ENCODE results near the gene KATNIP. TPM values are rescaled to one million over a fixed set of nuclear protein-coding genes. Genes with fewer than 3 reads are reported as not detected.

The KATNIP gene
- total RNA-seq, 1 experiment from 2014 or later, result 21.5 TPM

DNA sequence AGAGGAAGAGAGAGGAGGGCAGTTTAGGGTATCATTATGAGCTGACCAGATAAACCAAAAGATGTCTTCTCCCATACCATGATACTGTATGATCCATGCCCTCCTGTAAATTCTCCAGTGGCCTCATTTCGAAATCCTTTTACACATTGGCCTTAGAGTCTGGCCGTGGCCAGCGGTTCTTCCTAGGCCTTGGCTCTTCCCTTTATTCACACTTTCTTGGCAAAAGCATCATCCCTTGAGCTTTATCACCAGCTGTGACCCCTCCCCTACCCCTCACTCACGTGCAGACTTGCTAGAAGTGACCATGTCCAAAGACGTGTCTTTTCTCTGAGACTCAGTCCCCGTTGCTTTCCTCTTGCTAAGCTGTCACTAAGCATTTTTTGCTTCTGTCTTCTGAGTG is 22.8 kb downstream of the KATNIP start:
- H3K27ac Mint-ChIP-seq (ENCODE audit: unreplicated experiment), result no peak overlapping the region
- no TSS peak for BruUV-seq (replicated peaks)
- H3K27me3 Mint-ChIP-seq (ENCODE audit: insufficient read depth, unreplicated experiment), result no peaks in the 10 kb centered on the region
- H3K9me3 ChIP-seq, result no peaks in the 10 kb centered on the region
- TF ChIP-seq, protein P1, sequence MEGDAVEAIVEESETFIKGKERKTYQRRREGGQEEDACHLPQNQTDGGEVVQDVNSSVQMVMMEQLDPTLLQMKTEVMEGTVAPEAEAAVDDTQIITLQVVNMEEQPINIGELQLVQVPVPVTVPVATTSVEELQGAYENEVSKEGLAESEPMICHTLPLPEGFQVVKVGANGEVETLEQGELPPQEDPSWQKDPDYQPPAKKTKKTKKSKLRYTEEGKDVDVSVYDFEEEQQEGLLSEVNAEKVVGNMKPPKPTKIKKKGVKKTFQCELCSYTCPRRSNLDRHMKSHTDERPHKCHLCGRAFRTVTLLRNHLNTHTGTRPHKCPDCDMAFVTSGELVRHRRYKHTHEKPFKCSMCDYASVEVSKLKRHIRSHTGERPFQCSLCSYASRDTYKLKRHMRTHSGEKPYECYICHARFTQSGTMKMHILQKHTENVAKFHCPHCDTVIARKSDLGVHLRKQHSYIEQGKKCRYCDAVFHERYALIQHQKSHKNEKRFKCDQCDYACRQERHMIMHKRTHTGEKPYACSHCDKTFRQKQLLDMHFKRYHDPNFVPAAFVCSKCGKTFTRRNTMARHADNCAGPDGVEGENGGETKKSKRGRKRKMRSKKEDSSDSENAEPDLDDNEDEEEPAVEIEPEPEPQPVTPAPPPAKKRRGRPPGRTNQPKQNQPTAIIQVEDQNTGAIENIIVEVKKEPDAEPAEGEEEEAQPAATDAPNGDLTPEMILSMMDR (IDR thresholded peaks at IDR 0.05; ENCODE audit: insufficient read depth in 1 of 2, low read depth in 1 of 2, low read length in 1 of 2, severe bottlenecking in 1 of 2, unreplicated experiment in 1 of 2), result no peak
- DNase-seq, result no peak
- no peaks in the 10 kb centered on the region for H3K4me1 ChIP-seq
- no peaks in the 10 kb centered on the region for H3K9me3 Mint-ChIP-seq (ENCODE audit: unreplicated experiment)
- no peaks in the 10 kb centered on the region for H3K4me1 Mint-ChIP-seq (ENCODE audit: low read depth, unreplicated experiment)
- H3K36me3 Mint-ChIP-seq (ENCODE audit: insufficient read depth, unreplicated experiment), result peaks cover 5% of the 10 kb centered on the region
- ChIA-PET POLR2A (no interaction called here), CTCF (no interaction called here)
- H3K4me3 ChIP-seq (ENCODE audit: low read depth, low read length), result no peak overlapping the region
- intact Hi-C loops (cut with micrococcal nuclease; ENCODE audit: unreplicated experiment), result no loop called here
- H3K4me3 Mint-ChIP-seq (ENCODE audit: unreplicated experiment), result no peak overlapping the region
- no peaks in the 10 kb centered on the region for H3K27me3 ChIP-seq (replicated peaks; ENCODE audit: control insufficient read depth, insufficient read depth, low read length)
- H3K36me3 ChIP-seq (ENCODE audit: control insufficient read depth, insufficient read depth, low read length), result no peaks in the 10 kb centered on the region

DNA sequence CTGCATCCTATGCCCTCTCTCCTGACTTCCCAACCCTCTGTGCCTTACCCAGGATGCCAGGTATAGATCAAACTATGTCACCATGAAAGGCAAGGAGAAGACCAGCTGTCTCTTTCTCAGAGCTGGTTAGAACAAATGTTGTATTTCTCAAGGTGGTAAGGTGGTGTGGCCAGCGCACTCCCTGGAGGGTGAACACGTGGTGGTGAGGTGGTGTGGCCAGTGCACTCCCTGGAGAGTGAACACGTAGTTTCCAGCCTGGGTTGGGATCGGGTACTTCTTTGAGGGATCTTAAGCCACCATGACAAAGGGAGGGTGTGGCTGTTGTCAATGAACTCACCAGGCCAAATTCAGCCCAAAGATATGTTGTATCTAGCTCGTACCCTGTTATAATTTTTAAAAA is 26.8 kb downstream of the KATNIP start:
- Histone ChIP-seq H3K9me3 (no peaks in the 10 kb centered on the region), H3K27me3 (replicated peaks; ENCODE audit: control insufficient read depth, insufficient read depth, low read length) (no peaks in the 10 kb centered on the region), H3K36me3 (ENCODE audit: control insufficient read depth, insufficient read depth, low read length) (no peaks in the 10 kb centered on the region), H3K4me3 (ENCODE audit: low read depth, low read length) (no peak overlapping the region), H3K4me1 (peaks cover 18% of the 10 kb centered on the region)
- H3K9me3 Mint-ChIP-seq (ENCODE audit: unreplicated experiment), result no peaks in the 10 kb centered on the region
- H3K27ac Mint-ChIP-seq (ENCODE audit: unreplicated experiment), result no peak overlapping the region
- no peaks in the 10 kb centered on the region for H3K4me1 Mint-ChIP-seq (ENCODE audit: low read depth, unreplicated experiment)
- no peaks in the 10 kb centered on the region for H3K27me3 Mint-ChIP-seq (ENCODE audit: insufficient read depth, unreplicated experiment)
- peaks cover 5% of the 10 kb centered on the region for H3K36me3 Mint-ChIP-seq (ENCODE audit: insufficient read depth, unreplicated experiment)
- POLR2A ChIA-PET, result no interaction called here
- H3K4me3 Mint-ChIP-seq (ENCODE audit: unreplicated experiment), result no peak overlapping the region
- BruUV-seq (replicated peaks), result no TSS peak
- DNase-seq, result no peak
- TF ChIP-seq, protein P1 (IDR thresholded peaks at IDR 0.05; ENCODE audit: insufficient read depth in 1 of 2, low read depth in 1 of 2, low read length in 1 of 2, severe bottlenecking in 1 of 2, unreplicated experiment in 1 of 2), result no peak
- intact Hi-C loops (cut with micrococcal nuclease; ENCODE audit: unreplicated experiment), result no loop called here
- CTCF ChIA-PET, result no interaction called here

DNA sequence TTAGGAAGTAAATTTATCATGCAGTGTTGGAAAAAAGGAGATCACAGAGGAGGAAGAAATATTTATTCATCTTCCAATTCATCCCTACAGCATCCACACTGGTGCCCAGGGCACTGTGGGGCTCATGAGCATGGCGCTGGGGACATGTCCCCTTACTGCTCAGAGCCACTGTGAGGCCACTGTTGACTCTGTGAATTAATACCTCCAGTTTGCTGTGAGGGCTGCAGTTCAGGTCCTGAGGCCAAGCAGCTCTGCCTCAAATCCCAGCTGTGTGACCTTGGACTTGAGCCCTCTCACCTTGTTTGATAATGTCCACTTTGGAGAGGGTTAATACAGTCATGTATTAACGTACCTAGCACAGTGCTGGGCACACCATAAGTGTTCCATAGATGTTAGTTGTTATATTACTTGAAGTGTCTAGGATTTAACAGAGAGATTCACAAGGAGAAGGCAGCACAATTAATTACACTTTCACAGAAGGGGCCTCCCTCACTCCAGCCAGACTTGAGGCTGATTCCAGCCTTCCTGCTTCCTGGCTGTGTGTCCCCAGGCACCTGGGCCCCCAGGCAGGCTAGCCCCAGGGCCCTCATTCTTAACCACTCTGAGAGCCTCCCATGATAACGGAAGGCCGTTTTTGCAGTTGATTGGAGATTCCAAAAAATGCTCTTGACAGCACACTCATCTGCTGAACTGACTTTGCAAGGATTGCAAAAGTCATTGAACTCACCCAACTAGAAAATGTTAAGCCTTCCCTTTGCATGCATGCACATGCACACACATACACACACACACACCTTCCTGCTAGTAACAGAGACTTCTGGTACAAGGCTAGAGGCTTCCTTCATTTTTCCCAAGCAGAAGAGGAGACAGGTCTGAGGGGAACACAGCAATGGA is 29.4 kb downstream of the KATNIP start:
- peaks cover 2% of the 10 kb centered on the region for H3K36me3 Mint-ChIP-seq (ENCODE audit: insufficient read depth, unreplicated experiment)
- BruUV-seq (replicated peaks), result no TSS peak
- Histone ChIP-seq H3K27me3 (replicated peaks; ENCODE audit: control insufficient read depth, insufficient read depth, low read length) (no peaks in the 10 kb centered on the region), H3K4me1 (peaks cover 18% of the 10 kb centered on the region), H3K9me3 (no peaks in the 10 kb centered on the region), H3K36me3 (ENCODE audit: control insufficient read depth, insufficient read depth, low read length) (no peaks in the 10 kb centered on the region), H3K4me3 (ENCODE audit: low read depth, low read length) (no peak overlapping the region)
- H3K9me3 Mint-ChIP-seq (ENCODE audit: unreplicated experiment), result no peaks in the 10 kb centered on the region
- DNase-seq, result no peak
- TF ChIP-seq, protein P1 (IDR thresholded peaks at IDR 0.05; ENCODE audit: insufficient read depth in 1 of 2, low read depth in 1 of 2, low read length in 1 of 2, severe bottlenecking in 1 of 2, unreplicated experiment in 1 of 2), result no peak
- no peak overlapping the region for H3K27ac Mint-ChIP-seq (ENCODE audit: unreplicated experiment)
- no peak overlapping the region for H3K4me3 Mint-ChIP-seq (ENCODE audit: unreplicated experiment)
- ChIA-PET POLR2A (no interaction called here), CTCF (no interaction called here)
- intact Hi-C loops (cut with micrococcal nuclease; ENCODE audit: unreplicated experiment), result no loop called here
- H3K4me1 Mint-ChIP-seq (ENCODE audit: low read depth, unreplicated experiment), result no peaks in the 10 kb centered on the region
- H3K27me3 Mint-ChIP-seq (ENCODE audit: insufficient read depth, unreplicated experiment), result no peaks in the 10 kb centered on the region

Measured in Caco-2 (cell line).